T47D (cell line): ENCODE data around the gene RXRG.

Experiments
- DNase-seq, 2 experiments: peaks; one replicate each; pipeline versions ENCODE4 v3.0.0 to v3.0.0-alpha.2; 2011 to 2012; ENCODE audit warnings: low read depth in 1 of 2, low spot score in 1 of 2
- JUND ChIP-seq: IDR thresholded peaks from 2 replicates; pipeline ENCODE4 v1.6.1; 2012; ENCODE audit warnings: low read depth
- in situ Hi-C: cut with HindIII; loops from 2 replicates; pipeline ENCODE4 v1.10.0; 2016; ENCODE audit warnings: low sequenced_read_pairs, low pct_unique_long_range_greater_than_20kb

Gene RXRG

GRCh38 chr1:165371588-165372225 lies 73.2 kb downstream of the RXRG start:
- in situ Hi-C loops, result no loop called here
- no peak for TF ChIP-seq JUND
- DNase-seq, result no peak

DNA sequence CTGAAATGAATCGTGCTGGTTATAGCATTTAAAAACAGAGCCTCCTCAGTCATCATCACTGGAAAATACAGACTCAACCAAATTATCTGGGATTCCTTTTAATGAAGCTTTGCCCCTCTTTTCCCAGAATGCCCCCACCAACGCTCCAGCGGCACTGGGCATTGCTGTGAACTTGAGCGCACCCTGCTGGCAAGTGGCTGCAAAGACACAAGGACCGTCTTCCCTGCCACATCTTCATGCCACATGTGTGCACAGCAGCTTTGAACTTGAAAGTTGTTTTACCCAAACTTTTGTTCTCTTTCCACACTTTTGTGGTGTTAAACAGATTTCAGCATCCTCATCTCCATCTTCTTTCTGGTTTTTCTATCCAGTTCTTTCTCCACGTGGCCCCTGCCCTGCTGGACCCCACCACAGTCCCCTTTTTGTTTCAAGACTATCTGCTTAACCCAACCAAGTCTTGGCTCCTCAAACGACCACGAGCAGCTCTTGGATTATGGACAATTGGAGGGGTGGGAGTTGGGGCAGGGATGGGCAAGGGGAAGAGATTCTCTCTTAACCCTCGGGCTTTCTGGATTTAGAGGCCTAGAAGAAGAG lies 75.6 kb downstream of the RXRG start:
- TF ChIP-seq JUND, result no peak
- DNase-seq, result peak; percentile 64 to 74
- in situ Hi-C loops, result no loop called here

- TF ChIP-seq JUND, result no peak
- peak; percentile 71 to 81 for DNase-seq
- in situ Hi-C loops, result no loop called here
Observed at GRCh38 chr1:165367375-165367993, 77.4 kb downstream of the RXRG start.

DNA sequence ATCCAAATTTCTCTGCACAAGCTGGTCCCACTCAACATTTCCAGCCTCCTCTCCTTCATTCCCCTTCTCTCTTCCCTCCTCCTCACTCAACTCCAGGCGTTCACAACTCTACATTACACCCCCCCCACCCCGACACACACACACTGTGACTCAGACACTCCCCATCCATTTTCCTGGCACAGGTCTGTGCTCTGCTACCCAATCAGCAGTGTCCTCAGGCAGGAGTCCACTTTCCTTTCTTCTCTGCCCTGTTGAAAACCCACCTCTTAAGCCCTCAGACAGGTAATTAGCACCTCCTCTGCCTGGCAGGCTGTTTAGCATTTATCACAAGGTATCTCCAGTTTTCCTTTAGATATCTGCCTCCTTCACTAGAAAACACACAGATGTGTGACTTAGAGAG lies 79.6 kb downstream of the RXRG start:
- DNase-seq, result no peak
- no peak for TF ChIP-seq JUND
- in situ Hi-C loops, result no loop called here

GRCh38 chr1:165364568-165365133 lies 80.3 kb downstream of the RXRG start:
- DNase-seq, result no peak
- in situ Hi-C loops, result no loop called here
- no peak for TF ChIP-seq JUND

- in situ Hi-C loops, result no loop called here
- no peak for DNase-seq
- no peak for TF ChIP-seq JUND
Observed at GRCh38 chr1:165356876-165357275, 88.0 kb downstream of the RXRG start.

DNA sequence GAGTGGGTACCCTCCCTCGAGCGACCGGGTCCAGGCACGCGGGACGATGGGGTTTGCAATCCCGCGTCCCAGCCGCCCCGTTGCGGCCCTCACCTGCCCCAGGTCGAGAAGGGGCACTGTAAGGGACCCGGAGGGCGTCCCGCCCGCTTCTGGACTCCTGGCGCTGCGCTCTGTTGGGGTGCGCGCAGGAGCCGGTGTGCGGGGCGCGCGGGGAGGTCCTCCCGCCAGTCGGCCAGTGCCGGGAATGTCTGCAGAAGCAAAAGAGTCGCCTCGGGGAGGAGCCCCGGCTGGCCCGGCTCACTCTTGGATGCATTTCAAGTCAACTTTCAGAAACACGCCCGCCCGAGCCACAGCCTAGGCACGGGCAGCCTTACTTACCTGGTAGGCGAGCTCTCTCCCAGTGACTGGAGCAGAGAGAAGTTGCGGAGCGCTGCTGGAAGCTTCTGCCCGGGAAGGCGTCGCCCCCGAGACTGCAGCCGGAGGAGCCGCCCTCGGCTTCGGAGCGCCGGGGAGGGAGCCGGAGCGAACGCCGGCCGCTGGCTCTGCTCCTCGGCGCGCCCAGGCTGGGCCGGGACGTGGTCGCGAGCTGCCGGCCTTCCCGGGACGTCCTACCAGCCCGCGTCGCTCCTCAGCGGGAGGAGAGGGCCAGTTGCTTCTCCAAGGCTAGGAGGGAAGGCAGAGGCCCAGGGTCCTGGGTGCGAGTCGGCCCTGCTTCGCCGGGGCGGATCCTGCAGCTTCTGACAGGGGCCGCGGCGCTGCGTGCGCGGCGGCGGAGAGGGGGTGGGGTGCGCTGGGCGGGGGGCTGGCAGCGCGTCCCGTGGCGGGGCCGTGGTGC lies 88.7 kb downstream of the RXRG start, which contains the start of gene LMX1A:
Gene LMX1A (minus strand): TSS at position 739 of the 835 bp plus-strand sequence. CDS start 1,156 bp downstream, outside the sequence.
- DNase-seq, result no peak
- in situ Hi-C loops, result no loop called here
- TF ChIP-seq JUND, result no peak

DNA sequence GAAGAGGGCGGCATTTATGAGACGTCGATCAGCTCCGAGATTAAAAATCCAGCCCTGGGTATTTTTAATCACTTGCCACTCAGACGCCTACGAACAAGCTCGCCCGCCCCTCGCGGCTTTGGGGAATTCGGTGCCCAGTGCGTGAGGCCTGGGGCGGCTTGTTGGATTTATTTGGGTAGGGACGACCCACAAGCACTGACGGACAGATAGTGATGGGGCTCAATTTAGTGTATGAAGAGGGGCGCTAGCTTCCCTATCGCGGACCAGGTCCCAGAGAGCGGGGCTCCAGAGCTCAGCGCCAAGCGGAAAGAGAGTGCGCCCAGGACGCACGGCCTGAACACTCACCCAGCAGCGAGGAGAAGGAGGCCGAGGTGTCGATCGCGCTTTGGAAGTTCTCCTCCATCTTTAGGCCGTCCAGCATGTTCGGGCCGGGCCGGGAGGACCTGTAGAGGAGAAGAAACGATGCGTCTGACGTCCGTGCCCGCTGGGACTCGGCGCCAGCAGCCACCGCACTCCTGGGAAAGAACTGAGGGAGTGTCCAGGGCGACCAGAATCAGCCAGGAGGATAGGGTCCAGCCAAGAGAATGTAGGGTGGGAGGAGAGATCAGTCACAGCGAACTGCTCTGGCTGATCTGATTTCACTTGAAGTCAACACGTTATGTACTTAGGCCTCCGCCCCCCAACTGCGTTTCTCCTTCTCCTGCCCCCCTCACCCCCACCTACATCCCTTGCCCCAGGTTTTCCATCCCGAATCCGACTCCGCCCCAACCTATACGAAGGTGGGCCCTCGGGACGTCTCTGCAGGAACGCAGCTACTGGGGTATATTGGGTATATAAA lies 89.6 kb downstream of the RXRG start:
- DNase-seq, result no peak
- no peak for TF ChIP-seq JUND
- in situ Hi-C loops, result no loop called here

GRCh38 chr1:165354739-165355138 lies 90.2 kb downstream of the RXRG start:
- DNase-seq, result no peak
- no peak for TF ChIP-seq JUND
- in situ Hi-C loops, result no loop called here

- in situ Hi-C loops, result no loop called here
- DNase-seq, result no peak
Observed at GRCh38 chr1:165353731-165354671, 90.9 kb downstream of the RXRG start.

More at GRCh38 chr1:165353731-165354671, 90.9 kb downstream of the RXRG start:
- TF ChIP-seq JUND, result no peak
